GM12874 (cell line): ENCODE data around the gene SIRT3.

Source experiments
- CTCF ChIP-seq: IDR thresholded peaks from 2 replicates; pipeline ENCODE4 v1.5.1; 2011; ENCODE audit warnings: low read depth, mild to moderate bottlenecking, control low read depth, low read length, moderate library complexity; ENCODE audit not compliant: insufficient read depth

SIRT3 gene

GRCh38 chr11:276219-276618 is 40.1 kb upstream of the SIRT3 start:
- TF ChIP-seq CTCF, result no peak

GRCh38 chr11:272931-273198 is 36.7 kb upstream of the SIRT3 start:
- TF ChIP-seq CTCF, result no peak

GRCh38 chr11:272195-272930 is 36.2 kb upstream of the SIRT3 start:
- no peak for TF ChIP-seq CTCF

- no peak for TF ChIP-seq CTCF
Measured at GRCh38 chr11:271319-271715, 35.2 kb upstream of the SIRT3 start.

GRCh38 chr11:270451-271318 is 34.5 kb upstream of the SIRT3 start:
- TF ChIP-seq CTCF, result no peak

GRCh38 chr11:269146-269890 is 33.2 kb upstream of the SIRT3 start:
- no peak for TF ChIP-seq CTCF

- peak; percentile 10; the same call in 1 of the 2 replicates for TF ChIP-seq CTCF
Measured at GRCh38 chr11:268716-269145, 32.6 kb upstream of the SIRT3 start.
